Stimulated activated CD4-positive, alpha-beta T cell treated with anti-CD3 and anti-CD28 coated beads, TNF-alpha, amount 100 ng/mL, for 24 hours (primary cell): ENCODE data around the gene PIK3C3.
"Not testable (repeated sequence)": the region's sequence is repeated elsewhere in the genome, so short reads cannot be mapped to it uniquely, and the experiment has no call there.

Experiments used
- DNase-seq, 3 experiments: peaks; one replicate each; pipeline ENCODE4 v3.0.0-alpha.2; 2020; ENCODE audit warnings: low read depth in 3 of 3

PIK3C3 gene

GRCh38 chr18:41965634-41966255 is 10.7 kb downstream of the PIK3C3 start:
- no peak for DNase-seq

- DNase-seq, result no peak
Measured at GRCh38 chr18:41966943-41967342, 11.9 kb downstream of the PIK3C3 start.

- no peak for DNase-seq
Measured at GRCh38 chr18:41967680-41968079, 12.6 kb downstream of the PIK3C3 start.

GRCh38 chr18:41969881-41970280 is 14.8 kb downstream of the PIK3C3 start:
- no peak for DNase-seq

GRCh38 chr18:41972067-41972925 is 17.3 kb downstream of the PIK3C3 start:
- no peak for DNase-seq

GRCh38 chr18:41973983-41974382 is 18.9 kb downstream of the PIK3C3 start:
- DNase-seq, result no peak

- peak in 1 of 3 experiments; percentile 22 for DNase-seq
Measured at GRCh38 chr18:41974796-41975201, 19.8 kb downstream of the PIK3C3 start.

GRCh38 chr18:41975284-41975683 is 20.2 kb downstream of the PIK3C3 start:
- no peak for DNase-seq

- no peak for DNase-seq
Measured at GRCh38 chr18:41977233-41977632, 22.2 kb downstream of the PIK3C3 start.

GRCh38 chr18:41982942-41983660 is 28.1 kb downstream of the PIK3C3 start:
- DNase-seq, result no peak

- DNase-seq, result no peak
Measured at GRCh38 chr18:41985914-41986313, 30.9 kb downstream of the PIK3C3 start.

GRCh38 chr18:41989508-41989907 is 34.5 kb downstream of the PIK3C3 start:
- DNase-seq, result no peak

- no peak for DNase-seq
Measured at GRCh38 chr18:41992066-41992465, 37.0 kb downstream of the PIK3C3 start.

- DNase-seq, result no peak
Measured at GRCh38 chr18:41992703-41993102, 37.7 kb downstream of the PIK3C3 start.

- DNase-seq, result no peak
Measured at GRCh38 chr18:41993151-41993550, 38.1 kb downstream of the PIK3C3 start.

- DNase-seq, result no peak
Measured at GRCh38 chr18:41996020-41996419, 41.0 kb downstream of the PIK3C3 start.

- DNase-seq, result no peak
Measured at GRCh38 chr18:41999751-42000150, 44.7 kb downstream of the PIK3C3 start.

GRCh38 chr18:42001801-42002200 is 46.8 kb downstream of the PIK3C3 start:
- DNase-seq, result no peak

GRCh38 chr18:42004653-42005052 is 49.6 kb downstream of the PIK3C3 start:
- DNase-seq, result no peak

- no peak for DNase-seq
Measured at GRCh38 chr18:42005782-42006181, 50.7 kb downstream of the PIK3C3 start.

- not testable (repeated sequence) for DNase-seq
Measured at GRCh38 chr18:42009457-42009856, 54.4 kb downstream of the PIK3C3 start.

- DNase-seq, result no peak
Measured at GRCh38 chr18:42011053-42011452, 56.0 kb downstream of the PIK3C3 start.

- DNase-seq, result no peak
Measured at GRCh38 chr18:42018831-42019230, 63.8 kb downstream of the PIK3C3 start.
